H9 (cell line): ENCODE measurements around the gene FYCO1. TPM values are rescaled to one million over a fixed set of nuclear protein-coding genes. Genes with fewer than 3 reads are reported as not detected.

ENCODE experiments used
- DNase-seq: peaks from one replicate; pipeline ENCODE4 v3.0.0-alpha.2; 2017
- H2AFZ ChIP-seq: one replicate; pipeline ENCODE4 v1.6.1; 2013; ENCODE audit warnings: mild to moderate bottlenecking, low read length, control low read depth, moderate library complexity
- H2AK5ac ChIP-seq: 2 replicates; pipeline ENCODE4 v1.6.1; 2013; ENCODE audit warnings: low read length, control low read depth, mixed read lengths; ENCODE audit not compliant: insufficient read length
- H2BK120ac ChIP-seq: one replicate; pipeline ENCODE4 v1.6.1; 2013; ENCODE audit warnings: low read depth, mild to moderate bottlenecking, low read length, control low read depth, inconsistent platforms; ENCODE audit not compliant: poor library complexity, severe bottlenecking
- H2BK12ac ChIP-seq: 2 replicates; pipeline ENCODE4 v1.6.1; 2013; ENCODE audit warnings: low read length, control low read depth, mixed read lengths, low read depth; ENCODE audit not compliant: insufficient read length
- H2BK15ac ChIP-seq: 2 replicates; pipeline ENCODE4 v1.6.1; 2013; ENCODE audit warnings: low read depth, low read length, control low read depth
- H2BK20ac ChIP-seq: one replicate; pipeline ENCODE4 v1.6.1; 2013; ENCODE audit warnings: low read depth, mild to moderate bottlenecking, low read length, control low read depth, inconsistent platforms; ENCODE audit not compliant: poor library complexity, severe bottlenecking
- H2BK5ac ChIP-seq: 2 replicates; pipeline ENCODE4 v1.6.1; 2013; ENCODE audit warnings: low read length, control low read depth, mixed read lengths; ENCODE audit not compliant: insufficient read length
- H3K14ac ChIP-seq: 2 replicates; pipeline ENCODE4 v1.6.1; 2013; ENCODE audit warnings: low read length, control low read depth; ENCODE audit not compliant: insufficient read depth
- H3K18ac ChIP-seq: 2 replicates; pipeline ENCODE4 v1.6.1; 2013; ENCODE audit warnings: low read depth, mild to moderate bottlenecking, mixed read lengths, low read length, control low read depth; ENCODE audit not compliant: insufficient read length
- H3K23ac ChIP-seq: 2 replicates; pipeline ENCODE4 v1.6.1; 2013; ENCODE audit warnings: low read length, control low read depth, mixed read lengths, low read depth; ENCODE audit not compliant: insufficient read length
- H3K23me2 ChIP-seq: 2 replicates; pipeline ENCODE4 v1.6.1; 2013; ENCODE audit warnings: low read depth, mild to moderate bottlenecking, mixed read lengths, low read length, control low read depth; ENCODE audit not compliant: insufficient read length, poor library complexity, severe bottlenecking
- H3K27ac ChIP-seq: 2 replicates; pipeline ENCODE4 v1.5.1; 2013; ENCODE audit warnings: low read length, control low read depth, mixed read lengths, low read depth; ENCODE audit not compliant: insufficient read length
- H3K27me3 ChIP-seq: 2 replicates; pipeline ENCODE4 v1.6.1; 2013; ENCODE audit warnings: low read length, control low read depth, inconsistent platforms; ENCODE audit not compliant: insufficient read depth
- H3K4ac ChIP-seq: 2 replicates; pipeline ENCODE4 v1.6.1; 2013; ENCODE audit warnings: low read depth, mild to moderate bottlenecking, control low read depth, inconsistent platforms, low read length, moderate library complexity
- H3K4me1 ChIP-seq: 2 replicates; pipeline ENCODE4 v1.6.1; 2013; ENCODE audit warnings: low read length, control low read depth, inconsistent platforms; ENCODE audit not compliant: insufficient read depth
- H3K4me2 ChIP-seq: 2 replicates; pipeline ENCODE4 v1.6.1; 2013; ENCODE audit warnings: low read length, control low read depth, mixed read lengths; ENCODE audit not compliant: insufficient read length, insufficient read depth
- H3K56ac ChIP-seq: 2 replicates; pipeline ENCODE4 v1.6.1; 2013; ENCODE audit warnings: low read depth, mild to moderate bottlenecking, mixed read lengths, low read length, control low read depth; ENCODE audit not compliant: insufficient read length
- H3K79me1 ChIP-seq: 2 replicates; pipeline ENCODE4 v1.6.1; 2013; ENCODE audit warnings: low read depth, mild to moderate bottlenecking, moderate library complexity, low read length, control low read depth, inconsistent platforms; ENCODE audit not compliant: insufficient read depth, poor library complexity, severe bottlenecking
- H3K79me2 ChIP-seq: 2 replicates; pipeline ENCODE4 v1.6.1; 2013; ENCODE audit warnings: low read length, control low read depth, inconsistent platforms; ENCODE audit not compliant: insufficient read depth
- H3K9ac ChIP-seq: 2 replicates; pipeline ENCODE4 v1.6.1; 2013; ENCODE audit warnings: low read length, control low read depth, mixed read lengths; ENCODE audit not compliant: insufficient read length; ENCODE audit errors: extremely low read depth
- H3K9me3 ChIP-seq: one replicate; pipeline ENCODE4 v1.6.1; 2013; ENCODE audit warnings: low read depth, low read length, inconsistent platforms; ENCODE audit not compliant: control insufficient read depth
- H3T11ph ChIP-seq: one replicate; pipeline ENCODE4 v1.6.1; 2013; ENCODE audit warnings: mild to moderate bottlenecking, low read length, control low read depth, inconsistent platforms
- H4K20me1 ChIP-seq: one replicate; pipeline ENCODE4 v1.6.1; 2013; ENCODE audit not compliant: control insufficient read depth, insufficient read length, insufficient read depth
- H4K5ac ChIP-seq: 2 replicates; pipeline ENCODE4 v1.6.1; 2013; ENCODE audit warnings: low read depth, mild to moderate bottlenecking, mixed read lengths, low read length, control low read depth; ENCODE audit not compliant: insufficient read length
- H4K8ac ChIP-seq: replicated peaks from 2 replicates; pipeline ENCODE4 v1.6.1; 2013; ENCODE audit warnings: low read length, control low read depth, mixed read lengths, low read depth; ENCODE audit not compliant: insufficient read length
- H4K91ac ChIP-seq: 2 replicates; pipeline ENCODE4 v1.6.1; 2013; ENCODE audit warnings: low read depth, mild to moderate bottlenecking, moderate library complexity, mixed read lengths, low read length, control low read depth; ENCODE audit not compliant: insufficient read length
- H3K27ac Mint-ChIP-seq, 3 experiments: 2 replicates in 2 of 3; 3 replicates in 1 of 3; pipeline ENCODE4 v1.8.0; 2020 to 2021; ENCODE audit warnings: mixed read lengths in 3 of 3, mild to moderate bottlenecking in 1 of 3, moderate library complexity in 1 of 3
- H3K27me3 Mint-ChIP-seq: 2 replicates; pipeline ENCODE4 v1.8.0; 2021; ENCODE audit warnings: low read depth, mild to moderate bottlenecking, moderate library complexity, mixed read lengths
- H3K36me3 Mint-ChIP-seq, 3 experiments: 2 replicates in 2 of 3; 3 replicates in 1 of 3; pipeline ENCODE4 v1.8.0; 2020 to 2021; ENCODE audit warnings: low read depth in 3 of 3, mixed read lengths in 3 of 3; ENCODE audit not compliant: insufficient read depth in 1 of 3
- H3K4me1 Mint-ChIP-seq, 2 experiments: 2 replicates each; pipeline ENCODE4 v1.8.0; 2020; ENCODE audit warnings: mixed read lengths in 2 of 2
- H3K4me3 Mint-ChIP-seq, 2 experiments: 2 replicates in 1 of 2; 3 replicates in 1 of 2; pipeline ENCODE4 v1.8.0; 2020 to 2021; ENCODE audit warnings: mild to moderate bottlenecking in 2 of 2, mixed read lengths in 2 of 2, moderate library complexity in 1 of 2
- H3K9me3 Mint-ChIP-seq, 2 experiments: 2 replicates in 1 of 2; 3 replicates in 1 of 2; pipeline ENCODE4 v1.8.0; 2020; ENCODE audit warnings: mild to moderate bottlenecking in 2 of 2, mixed read lengths in 2 of 2, moderate library complexity in 1 of 2
- CTCF ChIP-seq: fragments of 200-600 bp; sonication (generic); conservative IDR thresholded peaks from 3 replicates; pipeline ENCODE4 v1.8.0; 2021; ENCODE audit warnings: antibody characterized with exemption, mild to moderate bottlenecking
- WGBS: extraction: QIAGEN DNeasy Blood & Tissue Kit; methylation state at CpG from one replicate; pipeline ENCODE4 v1.1.7; 2013; ENCODE audit warnings: missing lambda C conversion rate, low lambda C conversion rate, mixed read lengths; ENCODE audit not compliant: insufficient read length; ENCODE audit errors: extremely low coverage; 5-methylcytosine and 5-hydroxymethylcytosine counted together
- total RNA-seq: library from RNA; stranded (reverse); gene quantifications from 2 replicates; pipeline ENCODE4 v1.2.1, GENCODE V29; 2021

The FYCO1 gene
- total RNA-seq, 1 experiment from 2014 or later: 10.4 TPM

GRCh38 chr3:45948881-45949280, 46.7 kb downstream of the FYCO1 start:
- no peak overlapping the region for H3K4me3 Mint-ChIP-seq
- DNase-seq: no peak
- no CpG with 5 or more reads among the region's 6 CpGs for WGBS

More at GRCh38 chr3:45948881-45949280, 46.7 kb downstream of the FYCO1 start:
- Histone ChIP-seq H3K4ac (no peak overlapping the region), H3K18ac (no peak overlapping the region), H4K91ac (no peak overlapping the region), H3K9ac (no peak overlapping the region), H2BK15ac (no peak overlapping the region), H3K4me1 (no peaks in the 10 kb centered on the region), H2BK12ac (no peak overlapping the region), H3T11ph (no peak overlapping the region), H4K8ac (no peak overlapping the region), H2BK20ac (no peak overlapping the region), H3K14ac (no peak overlapping the region), H2BK5ac (no peak overlapping the region), H3K79me1 (no peaks in the 10 kb centered on the region), H3K27me3 (no peaks in the 10 kb centered on the region), H2AFZ (no peak overlapping the region), H4K5ac (no peak overlapping the region), H2AK5ac (no peak overlapping the region), H4K20me1 (no peaks in the 10 kb centered on the region), H2BK120ac (no peak overlapping the region), H3K9me3 (no peaks in the 10 kb centered on the region), H3K23ac (no peak overlapping the region), H3K56ac (no peak overlapping the region), H3K4me2 (no peak overlapping the region), H3K79me2 (no peaks in the 10 kb centered on the region), H3K23me2 (no peaks in the 10 kb centered on the region), H3K27ac (no peak overlapping the region)
- H3K27ac Mint-ChIP-seq: no peak overlapping the region
- TF ChIP-seq CTCF: no peak
- no peaks in the 10 kb centered on the region for H3K27me3 Mint-ChIP-seq
- H3K4me1 Mint-ChIP-seq: no peaks in the 10 kb centered on the region
- H3K9me3 Mint-ChIP-seq: no peaks in the 10 kb centered on the region
- peaks cover 17 to 64% (median 61%) of the 10 kb centered on the region in 3 experiments; a peak in 6 of 7 replicates for H3K36me3 Mint-ChIP-seq
